Measurements from ENCODE around the gene ZFPL1.

DNA sequence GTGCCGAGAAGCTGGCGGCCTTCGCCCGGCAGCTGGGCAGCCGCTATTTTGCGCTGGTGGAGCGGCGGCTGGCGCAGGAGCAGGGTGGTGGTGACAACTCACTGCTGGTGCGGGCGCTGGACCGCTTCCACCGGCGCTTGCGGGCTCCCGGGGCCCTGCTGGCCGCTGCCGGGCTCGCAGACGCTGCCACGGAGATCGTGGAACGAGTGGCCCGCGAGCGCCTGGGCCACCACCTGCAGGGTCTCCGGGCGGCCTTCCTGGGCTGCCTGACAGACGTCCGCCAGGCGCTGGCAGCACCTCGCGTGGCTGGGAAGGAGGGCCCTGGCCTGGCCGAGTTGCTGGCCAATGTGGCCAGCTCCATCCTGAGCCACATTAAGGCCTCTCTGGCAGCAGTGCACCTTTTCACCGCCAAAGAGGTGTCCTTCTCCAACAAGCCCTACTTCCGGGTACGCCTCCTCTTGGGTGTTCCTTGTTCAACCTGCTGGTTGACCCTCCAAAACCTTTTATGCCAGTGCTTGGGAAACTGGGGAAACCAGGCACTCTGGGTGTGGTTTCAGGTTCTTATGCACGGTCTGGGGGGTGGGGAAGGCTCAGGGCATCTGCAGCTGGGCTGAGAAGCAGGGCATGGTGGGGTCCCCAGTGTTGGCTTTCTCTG is 24.6 kb downstream of the ZFPL1 start:
- TF ChIP-seq PPARA (CRISPR knock-in tag; IDR thresholded peaks at IDR 0.05; ENCODE audit: borderline replicate concordance) (no peak), SNAI2 (CRISPR knock-in tag; IDR thresholded peaks at IDR 0.05) (no peak), ZNF8 (CRISPR knock-in tag; IDR thresholded peaks at IDR 0.05) (no peak), ISL1 (CRISPR knock-in tag; IDR thresholded peaks at IDR 0.05) (no peak), OSR1 (CRISPR knock-in tag; IDR thresholded peaks at IDR 0.05) (no peak), BACH2 (CRISPR knock-in tag; IDR thresholded peaks at IDR 0.05; ENCODE audit: borderline replicate concordance) (no peak), ZNF565 (CRISPR knock-in tag; conservative IDR thresholded peaks at IDR 0.05; ENCODE audit: low read depth) (no peak), ZFP3 (CRISPR knock-in tag; IDR thresholded peaks at IDR 0.05) (no peak), ZFP30 (CRISPR knock-in tag; IDR thresholded peaks at IDR 0.05) (no peak)
- TF ChIP-seq, protein P1, sequence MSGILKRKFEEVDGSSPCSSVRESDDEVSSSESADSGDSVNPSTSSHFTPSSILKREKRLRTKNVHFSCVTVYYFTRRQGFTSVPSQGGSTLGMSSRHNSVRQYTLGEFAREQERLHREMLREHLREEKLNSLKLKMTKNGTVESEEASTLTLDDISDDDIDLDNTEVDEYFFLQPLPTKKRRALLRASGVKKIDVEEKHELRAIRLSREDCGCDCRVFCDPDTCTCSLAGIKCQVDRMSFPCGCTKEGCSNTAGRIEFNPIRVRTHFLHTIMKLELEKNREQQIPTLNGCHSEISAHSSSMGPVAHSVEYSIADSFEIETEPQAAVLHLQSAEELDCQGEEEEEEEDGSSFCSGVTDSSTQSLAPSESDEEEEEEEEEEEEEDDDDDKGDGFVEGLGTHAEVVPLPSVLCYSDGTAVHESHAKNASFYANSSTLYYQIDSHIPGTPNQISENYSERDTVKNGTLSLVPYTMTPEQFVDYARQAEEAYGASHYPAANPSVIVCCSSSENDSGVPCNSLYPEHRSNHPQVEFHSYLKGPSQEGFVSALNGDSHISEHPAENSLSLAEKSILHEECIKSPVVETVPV (CRISPR knock-in tag; IDR thresholded peaks at IDR 0.05) = no peak
- TF ChIP-seq, protein P2, sequence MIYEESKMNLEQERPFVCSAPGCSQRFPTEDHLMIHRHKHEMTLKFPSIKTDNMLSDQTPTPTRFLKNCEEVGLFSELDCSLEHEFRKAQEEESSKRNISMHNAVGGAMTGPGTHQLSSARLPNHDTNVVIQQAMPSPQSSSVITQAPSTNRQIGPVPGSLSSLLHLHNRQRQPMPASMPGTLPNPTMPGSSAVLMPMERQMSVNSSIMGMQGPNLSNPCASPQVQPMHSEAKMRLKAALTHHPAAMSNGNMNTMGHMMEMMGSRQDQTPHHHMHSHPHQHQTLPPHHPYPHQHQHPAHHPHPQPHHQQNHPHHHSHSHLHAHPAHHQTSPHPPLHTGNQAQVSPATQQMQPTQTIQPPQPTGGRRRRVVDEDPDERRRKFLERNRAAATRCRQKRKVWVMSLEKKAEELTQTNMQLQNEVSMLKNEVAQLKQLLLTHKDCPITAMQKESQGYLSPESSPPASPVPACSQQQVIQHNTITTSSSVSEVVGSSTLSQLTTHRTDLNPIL (CRISPR knock-in tag; IDR thresholded peaks at IDR 0.05; ENCODE audit: low read depth) = no peak
- TF ChIP-seq, protein P3, sequence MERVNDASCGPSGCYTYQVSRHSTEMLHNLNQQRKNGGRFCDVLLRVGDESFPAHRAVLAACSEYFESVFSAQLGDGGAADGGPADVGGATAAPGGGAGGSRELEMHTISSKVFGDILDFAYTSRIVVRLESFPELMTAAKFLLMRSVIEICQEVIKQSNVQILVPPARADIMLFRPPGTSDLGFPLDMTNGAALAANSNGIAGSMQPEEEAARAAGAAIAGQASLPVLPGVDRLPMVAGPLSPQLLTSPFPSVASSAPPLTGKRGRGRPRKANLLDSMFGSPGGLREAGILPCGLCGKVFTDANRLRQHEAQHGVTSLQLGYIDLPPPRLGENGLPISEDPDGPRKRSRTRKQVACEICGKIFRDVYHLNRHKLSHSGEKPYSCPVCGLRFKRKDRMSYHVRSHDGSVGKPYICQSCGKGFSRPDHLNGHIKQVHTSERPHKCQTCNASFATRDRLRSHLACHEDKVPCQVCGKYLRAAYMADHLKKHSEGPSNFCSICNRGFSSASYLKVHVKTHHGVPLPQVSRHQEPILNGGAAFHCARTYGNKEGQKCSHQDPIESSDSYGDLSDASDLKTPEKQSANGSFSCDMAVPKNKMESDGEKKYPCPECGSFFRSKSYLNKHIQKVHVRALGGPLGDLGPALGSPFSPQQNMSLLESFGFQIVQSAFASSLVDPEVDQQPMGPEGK (CRISPR knock-in tag; IDR thresholded peaks at IDR 0.05; ENCODE audit: borderline replicate concordance) = no peak
- TF ChIP-seq, protein P4, sequence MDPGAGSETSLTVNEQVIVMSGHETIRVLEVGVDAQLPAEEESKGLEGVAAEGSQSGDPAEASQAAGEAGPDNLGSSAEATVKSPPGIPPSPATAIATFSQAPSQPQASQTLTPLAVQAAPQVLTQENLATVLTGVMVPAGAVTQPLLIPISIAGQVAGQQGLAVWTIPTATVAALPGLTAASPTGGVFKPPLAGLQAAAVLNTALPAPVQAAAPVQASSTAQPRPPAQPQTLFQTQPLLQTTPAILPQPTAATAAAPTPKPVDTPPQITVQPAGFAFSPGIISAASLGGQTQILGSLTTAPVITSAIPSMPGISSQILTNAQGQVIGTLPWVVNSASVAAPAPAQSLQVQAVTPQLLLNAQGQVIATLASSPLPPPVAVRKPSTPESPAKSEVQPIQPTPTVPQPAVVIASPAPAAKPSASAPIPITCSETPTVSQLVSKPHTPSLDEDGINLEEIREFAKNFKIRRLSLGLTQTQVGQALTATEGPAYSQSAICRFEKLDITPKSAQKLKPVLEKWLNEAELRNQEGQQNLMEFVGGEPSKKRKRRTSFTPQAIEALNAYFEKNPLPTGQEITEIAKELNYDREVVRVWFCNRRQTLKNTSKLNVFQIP (CRISPR knock-in tag; IDR thresholded peaks at IDR 0.05; ENCODE audit: borderline replicate concordance, low read depth) = no peak
